GM19438 (cell line): Measurements from ENCODE around the gene LPGAT1.

Experiments
- ATAC-seq: cut with Tn5 transposase; IDR thresholded peaks from one replicate; pipeline ENCODE4 v1.9.1; 2021; ENCODE audit warnings: low read depth; ENCODE audit not compliant: unreplicated experiment

LPGAT1 gene

DNA sequence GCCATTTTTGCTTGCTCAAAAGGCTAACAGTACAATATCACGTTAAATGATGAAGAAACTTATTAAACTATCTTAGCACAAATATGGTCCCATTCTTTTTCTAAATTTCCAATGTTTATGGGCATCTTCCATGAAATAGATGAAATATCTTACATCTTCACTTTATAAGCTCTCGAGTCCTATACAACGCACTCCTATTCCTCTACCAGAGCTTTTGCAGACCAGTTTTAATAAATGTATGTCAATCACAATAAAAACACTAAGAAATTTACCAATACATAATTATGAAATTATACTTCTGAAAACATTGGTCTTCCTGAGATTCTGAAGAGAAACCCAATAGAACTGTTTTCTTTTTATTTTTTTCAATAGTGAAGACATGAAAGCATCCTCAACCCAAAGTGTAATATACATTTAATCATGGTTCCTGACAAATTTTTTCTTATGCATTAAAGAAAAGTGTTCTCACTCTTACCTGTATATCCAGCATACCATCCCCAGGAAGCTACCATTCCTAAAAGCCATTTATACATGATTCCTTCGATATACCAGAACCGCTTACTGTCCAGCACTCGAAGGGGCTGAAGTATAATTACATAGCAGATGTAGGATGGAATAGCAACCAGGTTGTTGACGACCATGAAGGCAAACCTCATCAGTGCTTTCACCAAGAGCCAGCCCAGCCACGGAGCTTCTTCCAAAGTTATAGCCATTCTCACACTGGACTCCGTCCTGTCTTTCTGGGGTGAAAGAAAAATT is 1.8 kb downstream of the LPGAT1 start:
- no peak for ATAC-seq

DNA sequence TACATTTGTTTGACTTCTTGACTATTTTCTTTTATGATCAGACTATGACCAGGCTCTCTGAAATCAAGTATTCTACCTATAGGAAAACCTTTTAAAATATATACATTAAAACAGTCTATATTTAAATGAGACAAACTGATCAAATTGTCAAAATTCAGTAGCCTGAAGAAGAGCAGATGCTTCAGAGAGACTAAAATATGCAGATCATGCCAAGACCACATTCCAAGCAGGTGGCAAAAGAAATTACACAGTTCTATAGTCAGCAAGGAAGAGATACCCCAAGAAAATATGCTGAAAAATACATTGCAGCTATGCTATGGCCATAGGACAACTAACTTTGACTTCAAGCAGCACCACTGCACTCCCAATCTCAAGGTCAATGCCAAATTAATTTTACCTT is 3.5 kb downstream of the LPGAT1 start:
- no peak for ATAC-seq

DNA sequence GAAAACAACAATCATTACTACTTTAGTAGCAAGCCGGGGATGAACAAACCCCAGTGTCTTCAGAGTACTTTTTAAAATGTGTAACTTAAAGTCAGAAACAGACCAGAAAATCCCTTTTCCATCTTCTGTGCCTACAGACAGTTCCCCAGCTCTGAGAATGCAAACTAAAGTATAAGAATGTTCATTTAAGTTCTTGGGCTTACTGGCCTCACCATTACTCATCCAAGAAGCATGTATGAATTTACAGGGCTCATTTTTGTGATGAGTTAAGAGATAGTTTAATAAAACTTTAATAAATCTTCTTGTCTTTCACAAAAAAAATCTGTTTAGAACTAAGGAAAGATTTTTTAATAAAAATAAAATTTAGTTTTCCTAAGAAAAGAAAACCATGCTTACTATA is 4.6 kb downstream of the LPGAT1 start:
- no peak for ATAC-seq

DNA sequence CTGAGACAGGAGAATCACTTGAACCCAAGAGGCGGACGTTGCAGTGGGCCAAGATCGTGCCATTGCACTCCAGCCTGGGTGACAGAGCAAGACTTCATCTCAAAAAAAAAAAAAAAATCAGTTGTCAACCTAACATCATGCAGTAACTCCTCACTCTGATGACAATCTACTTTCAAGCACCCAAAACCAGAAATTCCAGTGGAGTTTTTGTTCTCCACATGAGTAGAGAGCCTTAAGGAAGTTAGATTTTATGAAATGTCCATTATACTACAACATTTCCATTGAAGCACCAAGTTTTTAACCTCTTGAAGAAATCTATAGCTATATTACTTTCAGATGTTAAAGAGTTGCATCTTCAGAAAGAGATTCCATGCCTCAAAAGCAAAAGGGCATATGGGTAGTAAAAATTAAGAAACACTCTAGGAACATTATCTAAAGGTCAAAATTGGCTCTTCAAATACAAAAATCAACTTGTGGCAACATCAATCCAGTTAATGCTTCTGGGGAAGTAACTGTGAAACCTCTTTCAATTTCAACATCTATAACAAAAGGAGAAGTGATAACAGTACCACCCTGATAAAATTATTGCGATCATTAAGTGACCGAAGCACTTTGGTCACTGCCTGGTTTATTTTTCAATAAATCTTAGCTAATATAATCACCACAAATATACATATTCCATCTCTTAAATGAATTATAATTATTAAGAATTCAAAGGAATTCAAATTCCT is 7.7 kb downstream of the LPGAT1 start:
- no peak for ATAC-seq

DNA sequence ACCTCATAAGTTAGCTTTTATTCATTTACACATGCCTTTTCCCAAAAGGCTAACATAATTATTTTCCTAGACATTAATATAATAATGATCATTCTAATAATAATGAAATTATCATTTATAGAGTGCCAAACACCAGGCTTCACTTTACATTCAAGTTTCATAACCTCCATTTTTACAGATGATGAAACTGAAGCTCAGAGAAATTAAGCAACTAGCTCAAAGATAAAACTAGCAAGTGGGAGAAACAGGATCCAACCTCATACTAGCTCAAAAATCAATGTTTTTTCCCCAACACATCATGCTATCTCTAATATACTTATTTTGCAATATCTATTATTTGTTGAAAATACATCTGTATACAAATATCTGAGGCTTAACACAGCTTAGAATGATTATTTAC is 14.0 kb downstream of the LPGAT1 start:
- ATAC-seq = no peak

DNA sequence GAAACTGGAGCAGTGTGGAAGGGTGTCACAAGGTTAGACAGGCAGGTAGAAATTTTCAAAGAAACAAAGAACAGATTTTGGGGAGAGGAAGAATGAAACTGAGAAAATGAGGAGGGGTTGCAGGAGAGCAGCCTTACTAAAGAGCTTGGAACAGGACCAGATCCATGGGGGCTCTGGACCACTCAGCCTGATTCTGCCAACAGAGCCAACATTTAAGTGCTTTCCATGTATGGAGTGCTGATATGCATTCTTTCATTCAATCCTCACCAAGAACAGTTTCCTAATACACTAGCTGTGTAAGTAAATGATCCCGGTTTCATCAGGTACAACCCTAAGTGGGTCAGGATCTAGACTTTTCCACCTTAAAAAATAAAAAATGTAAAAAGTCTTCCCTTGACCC is 16.2 kb downstream of the LPGAT1 start:
- no peak for ATAC-seq

DNA sequence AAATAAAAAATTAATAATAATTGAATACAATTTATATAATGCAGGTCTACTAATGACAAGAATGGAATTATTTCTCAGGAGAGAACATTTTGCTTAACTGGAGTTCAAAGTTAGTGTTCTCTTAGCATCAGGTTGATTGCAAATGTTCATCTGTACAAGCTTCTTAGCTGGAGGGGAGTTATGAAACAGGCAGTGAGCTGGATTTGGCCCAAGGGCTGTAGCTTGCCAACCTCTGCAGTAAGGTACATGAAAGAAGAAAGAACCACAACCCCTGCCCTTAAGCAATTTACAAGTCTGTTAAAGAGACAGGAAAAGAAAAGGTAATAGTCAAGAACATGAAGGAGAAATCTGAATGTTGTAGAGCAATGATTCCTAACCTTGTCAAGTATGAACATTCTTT is 17.0 kb downstream of the LPGAT1 start:
- no peak for ATAC-seq

DNA sequence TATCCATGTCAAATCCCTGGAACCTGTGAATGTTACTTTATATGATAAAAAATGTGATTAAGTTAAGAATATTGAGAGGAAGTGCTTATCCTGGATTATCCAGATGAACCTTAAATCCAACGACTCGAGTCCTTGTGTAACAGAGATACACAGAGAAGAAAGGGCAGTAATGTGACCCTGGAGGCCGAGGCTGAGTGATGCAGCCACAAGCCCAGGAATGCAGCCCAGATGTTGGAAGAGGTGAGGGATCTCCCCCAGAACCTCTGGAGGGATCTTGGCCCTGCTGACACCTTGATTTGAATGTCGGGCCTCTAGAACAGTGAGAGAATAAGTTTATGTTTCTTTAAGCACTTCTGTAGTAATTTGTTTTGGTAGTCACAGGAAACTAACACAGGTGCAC is 18.0 kb downstream of the LPGAT1 start:
- no peak for ATAC-seq

DNA sequence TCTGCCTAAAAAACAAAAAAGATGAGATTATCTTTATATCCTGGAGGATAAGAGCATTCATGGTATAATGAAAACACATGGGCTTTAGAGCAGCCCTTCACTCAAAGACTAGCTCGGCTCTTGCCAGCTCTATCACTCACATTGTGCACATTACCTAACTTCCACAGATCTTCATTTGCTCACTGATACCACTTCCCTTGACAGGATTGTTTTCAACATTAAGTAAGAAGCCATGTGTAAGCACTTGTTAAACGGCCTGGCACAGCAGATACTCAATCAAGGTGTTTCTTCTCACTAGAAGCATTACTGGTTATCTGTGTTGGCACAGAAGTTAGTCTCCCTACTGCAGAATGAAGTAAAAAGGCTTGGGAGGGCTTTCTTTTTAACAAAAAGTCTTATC is 18.7 kb downstream of the LPGAT1 start:
- ATAC-seq = no peak

DNA sequence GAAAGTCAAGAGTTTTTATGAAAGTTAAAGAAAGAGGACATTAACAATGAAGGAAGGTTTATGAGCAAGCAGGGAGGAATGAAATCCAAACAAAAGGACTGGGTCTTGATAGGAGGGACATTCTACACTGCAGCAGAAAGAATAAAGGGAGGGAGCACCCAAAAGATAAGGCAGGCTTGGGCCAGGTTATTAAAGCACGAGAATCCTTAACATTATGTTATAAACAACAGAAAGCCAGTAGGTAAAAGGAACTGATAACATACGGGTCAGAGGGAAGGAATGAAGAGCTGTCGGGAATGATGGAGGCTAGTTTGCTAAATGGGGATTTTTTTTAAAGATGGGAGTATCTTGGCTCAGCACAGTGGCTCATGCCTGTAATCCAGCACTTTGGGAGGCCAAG is 19.4 kb downstream of the LPGAT1 start:
- ATAC-seq = no peak

DNA sequence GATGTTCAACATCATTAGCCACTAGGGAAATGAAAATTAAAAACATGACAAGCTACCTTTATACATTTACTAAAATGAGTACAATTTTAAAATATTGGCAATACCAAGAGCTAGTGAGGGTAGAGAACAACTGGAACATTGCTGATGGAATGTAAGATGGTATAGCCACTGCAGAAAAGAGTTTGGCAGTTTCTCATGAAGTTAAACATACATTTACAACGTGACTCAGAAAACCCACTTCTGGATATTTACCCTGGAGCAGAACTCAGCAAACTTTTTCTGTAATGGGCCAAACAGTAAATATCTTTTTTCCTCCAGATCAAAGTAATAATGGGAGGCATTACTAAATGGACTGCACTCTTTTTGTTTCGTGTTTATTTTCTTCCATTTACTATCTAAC is 22.1 kb downstream of the LPGAT1 start:
- no peak for ATAC-seq

DNA sequence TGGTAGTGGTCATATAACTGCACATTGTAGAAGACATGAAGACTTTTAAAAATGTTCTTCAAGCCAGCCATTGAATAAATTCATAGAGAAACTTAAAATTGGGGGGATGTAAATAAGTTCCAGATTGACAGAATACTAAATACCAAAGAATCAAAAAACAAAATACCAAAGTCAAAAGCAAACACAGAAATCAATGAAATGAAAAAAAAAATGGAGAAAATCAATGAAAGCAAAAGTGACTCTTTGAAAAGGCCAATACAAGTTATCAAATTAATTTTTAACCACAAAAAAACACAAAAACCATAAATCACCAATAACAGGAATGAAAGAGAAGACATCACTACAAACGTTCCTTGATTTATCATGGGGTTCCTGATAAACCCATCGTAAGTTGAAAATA is 25.6 kb downstream of the LPGAT1 start:
- ATAC-seq = no peak

DNA sequence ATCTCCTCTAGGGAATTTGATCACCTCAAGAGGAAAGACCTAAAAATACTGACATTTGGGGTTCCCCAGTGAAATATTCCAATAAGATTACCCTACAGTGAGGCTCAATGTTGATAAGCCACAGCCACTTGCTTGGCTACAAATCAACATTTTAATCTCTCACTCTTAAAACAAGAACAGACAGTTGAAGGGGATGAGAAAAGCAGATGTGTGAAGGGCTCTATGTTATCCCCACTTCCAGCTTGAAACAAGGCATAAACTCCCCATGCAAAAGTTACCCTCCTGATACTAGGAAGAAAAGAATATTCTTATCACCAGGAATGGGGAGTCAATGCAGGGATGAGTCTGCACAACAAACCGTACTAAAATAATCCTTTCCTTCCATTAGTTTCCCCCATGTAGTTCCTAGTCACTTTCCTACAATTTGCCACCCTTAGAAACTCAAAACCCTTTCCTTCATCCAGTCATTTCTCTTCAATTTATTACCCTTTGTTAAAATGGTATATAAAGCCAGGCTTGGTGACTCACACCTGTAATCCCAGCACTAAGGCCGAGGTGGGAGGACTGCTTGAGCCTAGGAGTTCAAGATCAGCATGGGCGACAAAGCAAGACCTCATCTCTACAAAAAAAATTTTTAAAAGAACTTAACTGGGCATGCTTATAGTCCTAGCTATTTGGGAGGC is 29.5 kb downstream of the LPGAT1 start:
- no peak for ATAC-seq

DNA sequence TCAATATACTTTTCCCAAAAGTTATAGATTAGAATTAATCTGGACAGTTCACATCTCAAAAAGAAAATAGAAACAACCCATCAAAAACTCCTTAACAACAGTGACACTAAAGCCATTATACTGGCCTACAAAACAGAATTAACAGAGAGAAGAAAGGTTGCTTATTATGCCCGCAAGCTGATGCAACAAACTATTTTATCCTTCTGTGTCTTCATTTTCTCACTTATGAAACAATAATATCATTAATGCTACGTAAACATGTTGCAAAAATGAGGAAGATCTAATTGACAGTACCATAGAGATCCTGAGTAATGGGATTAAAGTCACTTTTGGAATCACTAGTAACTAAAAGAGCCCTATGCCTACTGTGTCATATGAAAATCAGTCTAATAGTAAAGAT is 32.6 kb downstream of the LPGAT1 start:
- no peak for ATAC-seq

DNA sequence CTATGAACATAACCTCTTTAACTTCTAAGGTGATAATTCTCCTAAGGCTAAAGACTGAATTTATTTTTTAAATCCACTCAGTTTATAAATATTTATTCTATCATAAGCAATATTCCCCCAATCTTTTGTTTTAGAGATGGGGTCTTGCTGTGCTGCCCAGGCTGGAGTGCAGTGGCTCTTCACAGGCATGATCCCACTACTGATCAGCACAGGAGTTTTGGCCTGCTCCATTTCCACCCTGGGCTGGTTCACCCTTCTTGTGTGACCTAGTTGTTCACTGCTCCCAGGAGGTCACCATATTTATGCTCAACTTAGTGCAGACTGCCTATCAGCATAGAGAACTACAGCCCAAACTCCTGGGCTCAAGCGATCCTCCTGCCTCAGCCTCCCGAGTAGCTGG is 38.6 kb downstream of the LPGAT1 start:
- ATAC-seq = no peak

DNA sequence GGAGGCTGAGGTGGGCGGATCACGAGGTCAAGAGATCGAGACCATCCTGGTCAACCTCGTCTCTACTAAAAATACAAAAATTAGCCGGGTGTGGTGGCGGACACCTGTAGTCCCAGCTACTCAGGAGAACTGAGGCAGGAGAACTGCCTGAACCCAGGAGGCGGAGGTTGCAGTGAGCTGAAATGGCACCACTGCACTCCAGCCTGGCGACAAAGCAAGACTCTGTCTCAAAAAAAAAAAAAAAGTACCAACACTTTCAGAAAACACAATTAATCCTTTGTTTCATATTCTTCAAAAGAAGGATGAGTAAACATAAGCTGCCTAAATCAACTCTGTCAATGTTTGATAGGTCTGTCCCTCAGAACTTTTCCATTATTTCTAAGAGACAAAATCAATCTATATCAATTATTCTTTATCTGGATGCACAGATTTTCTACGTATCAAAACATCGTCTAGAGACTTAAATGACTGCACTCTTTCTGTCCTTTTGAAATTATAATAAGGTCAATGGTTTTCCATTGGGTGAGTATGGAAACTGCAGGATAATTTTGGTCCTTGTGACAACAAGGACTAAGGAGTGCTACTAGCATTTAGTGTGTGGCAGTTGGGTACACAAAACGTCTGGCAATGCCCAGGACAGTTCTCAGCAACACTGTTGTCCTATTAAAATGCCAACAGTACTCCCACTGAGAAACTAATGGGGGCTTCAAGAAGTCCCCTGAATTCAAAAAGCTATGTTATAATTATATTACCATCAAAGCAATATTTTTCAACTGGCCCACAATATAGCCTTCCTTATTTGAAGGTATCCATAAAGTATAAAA is 40.7 kb downstream of the LPGAT1 start:
- no peak for ATAC-seq

DNA sequence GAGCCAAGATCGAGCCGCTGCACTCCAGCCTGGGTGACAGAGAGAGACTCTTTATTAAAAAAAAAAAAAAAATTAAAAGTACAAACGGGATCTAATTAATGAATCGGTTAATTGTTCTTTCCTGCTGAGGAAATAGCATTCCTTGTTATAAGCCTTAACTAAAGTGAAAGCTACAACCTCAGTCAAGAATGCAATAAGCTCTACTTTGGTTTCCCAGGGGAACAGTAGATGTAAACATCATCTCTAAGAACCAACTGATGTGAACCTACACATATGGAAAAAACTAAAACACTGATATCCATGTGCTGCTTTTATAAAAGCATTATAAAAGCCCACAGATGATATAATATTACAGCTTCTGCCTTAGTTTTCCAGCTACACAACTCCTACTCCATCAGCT is 41.9 kb downstream of the LPGAT1 start:
- no peak for ATAC-seq

DNA sequence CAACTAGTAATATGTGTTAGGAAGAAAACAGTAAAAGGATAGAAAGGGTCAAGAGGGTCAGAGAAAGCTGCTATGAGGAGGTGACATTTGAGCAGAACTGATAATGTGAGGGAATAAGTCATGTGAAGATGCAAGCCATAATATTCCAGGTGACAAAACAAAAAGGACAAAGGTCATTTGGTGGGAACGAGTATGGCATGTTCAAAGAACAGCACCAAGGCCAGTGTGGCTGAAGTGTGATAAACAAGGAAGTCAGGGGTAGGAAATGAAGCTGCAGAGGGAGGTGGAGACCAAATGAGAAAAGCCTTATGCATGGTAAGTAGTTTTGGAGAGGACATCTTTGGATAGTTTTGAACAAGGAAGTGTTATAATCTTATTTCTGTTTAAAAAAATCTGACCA is 46.7 kb downstream of the LPGAT1 start:
- no peak for ATAC-seq

DNA sequence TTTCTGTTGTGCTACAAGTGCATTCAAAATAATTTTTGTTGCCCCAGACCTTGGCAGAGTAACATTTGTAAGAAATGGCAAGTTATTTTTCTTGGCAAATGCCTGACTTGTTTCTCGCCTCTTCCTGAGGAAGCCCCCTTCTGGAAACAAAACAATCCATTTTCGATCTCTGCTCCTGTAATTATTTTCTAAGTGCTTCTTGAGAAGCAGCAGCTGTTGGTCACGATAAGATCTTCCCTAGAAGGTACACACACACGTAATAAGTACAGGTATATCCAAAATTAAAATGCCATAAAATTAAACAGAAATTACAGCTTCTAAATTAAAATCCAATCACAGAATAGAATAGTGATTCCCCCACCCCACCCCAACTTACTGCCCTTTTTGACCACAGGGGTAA is 47.3 kb downstream of the LPGAT1 start:
- ATAC-seq = no peak

DNA sequence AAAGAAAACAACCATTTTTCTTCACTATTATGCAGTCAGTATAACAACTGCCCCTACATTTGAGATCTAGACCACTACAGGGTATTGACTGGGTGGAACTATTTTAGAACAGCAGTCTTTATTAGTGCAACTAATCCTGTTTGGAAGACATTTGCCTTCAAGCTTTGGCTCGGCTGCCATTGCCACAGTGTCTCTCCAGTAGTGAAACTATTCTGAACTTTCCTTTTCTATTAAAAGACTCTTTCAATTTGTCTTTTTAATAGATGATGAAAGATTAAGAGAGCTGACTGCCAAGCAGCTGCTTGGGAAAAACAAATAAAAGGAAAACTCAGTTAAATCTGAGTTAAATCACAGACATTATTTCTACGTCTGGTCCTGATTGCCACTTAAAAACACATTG is 49.3 kb downstream of the LPGAT1 start:
- no peak for ATAC-seq

DNA sequence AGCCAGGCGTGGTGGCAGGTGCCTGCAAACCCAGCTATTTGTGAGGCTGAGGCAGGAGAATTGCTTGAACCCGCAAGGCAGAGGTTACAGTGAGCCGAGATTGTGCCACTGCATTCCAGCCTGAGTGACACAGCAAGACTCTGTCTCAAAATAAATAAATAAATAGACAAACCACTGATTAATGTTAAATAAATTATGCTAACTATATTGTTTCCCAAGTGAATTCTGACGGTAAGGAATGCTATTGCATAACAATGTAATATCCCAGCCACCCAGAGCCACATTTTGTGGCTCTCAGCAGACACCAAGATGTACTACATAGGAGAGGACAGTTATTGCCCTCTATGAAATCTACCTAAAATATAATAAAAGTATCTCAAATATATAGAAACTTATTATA is 55.4 kb downstream of the LPGAT1 start:
- no peak for ATAC-seq
